T-helper 1 cell treated with Interleukin-12 subunit alpha and Interleukin-12 subunit beta and Interleukin-4 antibody, amounts not matched to agents 30 ng/mL and 1 ng/mL, for 36 hours (primary cell): ENCODE results near the gene PTPRC. TPM values are rescaled to one million over a fixed set of nuclear protein-coding genes. Genes with fewer than 3 reads are reported as not detected.

ENCODE experiments used
- intact Hi-C: fragments of 100-400 bp; cut with micrococcal nuclease; formaldehyde crosslinking; loops from one replicate; pipeline ENCODE4 v1.15.1; 2024
- total RNA-seq: library from RNA; stranded (reverse); gene quantifications from 2 replicates; pipeline ENCODE4 v1.2.3, GENCODE V29; 2022

PTPRC gene
- total RNA-seq, 1 donor from 2014 or later: 762 TPM

GRCh38 chr1:198696211-198696610, 57.4 kb downstream of the PTPRC start:
- intact Hi-C loops: loop anchor here (5.0 kb wide), 1 partner anchor 36 kb away; no protein-coding TSS in a partner anchor

DNA sequence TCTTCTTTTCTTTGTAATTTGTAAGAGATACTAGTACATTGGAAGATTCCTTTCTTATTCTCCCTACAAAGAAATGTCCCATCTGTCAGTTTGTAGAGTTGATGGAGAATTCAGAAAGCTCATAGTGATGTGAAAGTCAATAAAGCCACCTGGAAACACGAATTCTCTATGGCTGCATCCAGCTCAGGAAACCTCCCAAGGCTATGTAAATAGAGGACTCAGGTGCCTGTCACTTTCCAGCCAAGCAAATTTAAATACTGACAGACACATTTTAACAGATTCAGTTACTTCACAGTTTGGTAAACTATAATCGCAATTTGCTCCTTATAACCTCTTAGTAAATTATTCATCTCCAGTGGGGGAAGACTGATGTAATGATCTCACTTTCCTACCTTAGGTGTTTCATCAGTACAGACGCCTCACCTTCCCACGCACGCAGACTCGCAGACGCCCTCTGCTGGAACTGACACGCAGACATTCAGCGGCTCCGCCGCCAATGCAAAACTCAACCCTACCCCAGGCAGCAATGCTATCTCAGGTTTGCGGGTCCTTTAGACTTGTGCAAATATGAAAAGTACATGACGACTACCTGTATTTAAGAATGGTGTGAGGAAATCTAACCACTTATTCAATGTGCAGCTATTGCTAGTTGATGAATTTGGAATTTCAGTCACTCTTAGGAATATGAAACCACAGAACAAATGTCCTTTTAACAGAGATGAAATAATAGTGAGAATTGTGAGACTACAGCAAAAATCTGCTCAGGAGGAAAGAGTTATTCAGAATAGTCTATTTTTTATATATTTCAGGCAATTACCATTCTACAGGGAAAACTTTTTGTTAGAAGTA, 60.6 kb downstream of the PTPRC start:
- intact Hi-C loops: loop anchor here (5.0 kb wide), 1 partner anchor 33 kb away; no protein-coding TSS in a partner anchor

DNA sequence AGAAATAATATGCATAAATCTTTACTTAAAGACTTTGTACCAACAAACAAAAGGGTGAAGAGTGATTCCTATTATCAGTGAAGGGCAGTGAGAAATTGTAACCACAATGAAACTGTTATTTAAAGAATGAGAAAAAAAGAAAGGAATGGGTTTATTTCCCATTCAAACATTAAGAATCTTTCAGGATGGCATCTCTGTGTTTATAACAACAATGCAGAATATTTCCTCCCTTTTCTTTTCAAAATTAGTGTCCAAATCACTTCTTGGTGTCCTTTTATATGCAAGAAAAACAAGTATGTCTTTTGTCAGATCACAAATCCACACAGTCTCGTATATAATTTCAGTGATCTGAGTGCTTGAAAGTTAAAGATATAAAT, 61.2 kb downstream of the PTPRC start:
- intact Hi-C loops: no loop called here

- intact Hi-C loops: no loop called here
These were observed 61.6 kb downstream of the PTPRC start for GRCh38 chr1:198700396-198700795.

DNA sequence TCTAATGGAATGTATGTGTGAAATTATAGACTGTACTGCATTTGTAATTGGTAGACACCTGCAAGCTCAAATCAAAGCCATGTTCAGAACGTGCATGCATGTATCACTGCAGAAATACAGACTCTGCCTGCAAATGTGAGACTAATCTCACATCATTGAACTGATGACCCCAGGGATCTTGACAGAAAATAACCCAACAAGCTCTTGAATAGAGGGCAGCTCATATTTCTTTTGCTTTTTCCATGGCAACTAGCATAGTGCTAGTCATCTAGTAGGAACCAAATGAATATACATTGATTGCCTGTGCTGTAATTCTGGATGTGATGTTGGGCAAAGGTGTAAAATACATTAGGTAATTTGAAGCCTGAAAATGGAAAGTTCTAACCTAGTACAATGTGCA, 62.4 kb downstream of the PTPRC start:
- intact Hi-C loops: loop anchor here (1.0 kb wide), 1 partner anchor 8 kb away; no protein-coding TSS in a partner anchor

- intact Hi-C loops: loop anchor here (1.0 kb wide), 1 partner anchor 9 kb away; no protein-coding TSS in a partner anchor
These were observed 63.1 kb downstream of the PTPRC start for GRCh38 chr1:198701766-198702539.

GRCh38 chr1:198708761-198709525, 70.1 kb downstream of the PTPRC start:
- intact Hi-C loops: no loop called here

- intact Hi-C loops: loop anchor here (2.0 kb wide), 1 partner anchor 15 kb away; no protein-coding TSS in a partner anchor
These were observed 73.0 kb downstream of the PTPRC start for GRCh38 chr1:198711837-198712236.

DNA sequence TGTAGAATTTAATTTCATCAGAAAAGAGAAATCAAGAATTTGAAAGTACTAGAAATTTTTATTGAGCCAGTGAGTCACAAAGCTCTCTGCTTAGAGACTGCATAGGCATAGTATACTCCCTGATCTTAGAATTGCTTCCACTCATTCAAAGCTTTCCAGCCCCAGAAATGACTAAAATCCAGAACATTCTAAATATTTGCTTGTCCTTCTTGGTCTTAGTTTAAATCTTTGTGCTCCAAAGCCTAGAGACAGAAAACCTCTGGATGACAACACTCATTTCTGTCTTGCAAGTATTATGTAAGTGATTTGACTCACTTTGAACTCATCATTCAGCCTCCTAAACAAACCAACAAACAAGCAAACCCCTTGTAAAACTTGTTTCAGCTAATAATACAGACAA, 74.2 kb downstream of the PTPRC start:
- intact Hi-C loops: loop anchor here (2.0 kb wide), 1 partner anchor 14 kb away; no protein-coding TSS in a partner anchor

GRCh38 chr1:198714271-198714670, 75.4 kb downstream of the PTPRC start:
- intact Hi-C loops: no loop called here

- intact Hi-C loops: no loop called here
These were observed 77.2 kb downstream of the PTPRC start for GRCh38 chr1:198716051-198716450.

GRCh38 chr1:198717510-198717909, 78.7 kb downstream of the PTPRC start:
- intact Hi-C loops: no loop called here

DNA sequence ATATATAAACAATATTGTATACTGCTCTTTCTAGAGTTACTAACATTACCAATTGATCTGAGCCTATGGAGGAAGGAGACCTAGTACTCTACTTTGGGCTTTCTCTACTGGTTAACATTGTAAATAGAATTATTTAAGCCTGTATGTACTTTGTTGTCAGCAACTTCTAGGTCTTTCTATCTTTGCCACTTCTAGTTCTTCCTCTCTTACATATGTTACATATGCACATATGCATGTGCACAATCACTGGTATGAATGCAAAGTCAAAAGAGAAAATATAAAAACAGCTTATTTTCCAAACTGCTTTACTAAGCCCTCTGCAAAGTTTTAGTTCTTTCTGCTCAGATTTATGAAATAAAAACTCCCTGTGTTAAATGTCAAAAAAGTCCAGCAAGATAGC, 84.3 kb downstream of the PTPRC start:
- intact Hi-C loops: no loop called here

DNA sequence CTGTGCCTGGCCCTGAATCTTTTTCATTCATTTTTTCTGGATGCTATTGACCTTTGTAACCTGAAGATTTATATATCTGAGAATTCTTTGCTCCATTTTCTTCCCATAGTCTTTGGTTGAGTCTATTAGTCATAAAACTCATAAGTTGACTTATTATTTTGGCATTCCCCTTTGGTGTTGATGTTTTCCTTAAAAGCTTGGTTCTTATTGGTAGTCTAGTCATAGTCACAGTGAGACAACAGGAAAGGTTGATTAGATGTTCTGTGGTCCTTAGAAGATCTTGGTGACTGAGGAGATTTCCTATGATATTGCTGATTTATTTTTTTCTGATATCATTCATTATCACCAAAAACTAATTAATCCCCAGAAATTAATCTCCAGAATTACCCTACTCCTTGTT, 86.2 kb downstream of the PTPRC start:
- intact Hi-C loops: no loop called here

- intact Hi-C loops: loop anchor here (1.0 to 2.0 kb wide), 2 partner anchors 8 to 14 kb away; no protein-coding TSS in a partner anchor
These were observed 87.6 kb downstream of the PTPRC start for GRCh38 chr1:198726455-198726854.

DNA sequence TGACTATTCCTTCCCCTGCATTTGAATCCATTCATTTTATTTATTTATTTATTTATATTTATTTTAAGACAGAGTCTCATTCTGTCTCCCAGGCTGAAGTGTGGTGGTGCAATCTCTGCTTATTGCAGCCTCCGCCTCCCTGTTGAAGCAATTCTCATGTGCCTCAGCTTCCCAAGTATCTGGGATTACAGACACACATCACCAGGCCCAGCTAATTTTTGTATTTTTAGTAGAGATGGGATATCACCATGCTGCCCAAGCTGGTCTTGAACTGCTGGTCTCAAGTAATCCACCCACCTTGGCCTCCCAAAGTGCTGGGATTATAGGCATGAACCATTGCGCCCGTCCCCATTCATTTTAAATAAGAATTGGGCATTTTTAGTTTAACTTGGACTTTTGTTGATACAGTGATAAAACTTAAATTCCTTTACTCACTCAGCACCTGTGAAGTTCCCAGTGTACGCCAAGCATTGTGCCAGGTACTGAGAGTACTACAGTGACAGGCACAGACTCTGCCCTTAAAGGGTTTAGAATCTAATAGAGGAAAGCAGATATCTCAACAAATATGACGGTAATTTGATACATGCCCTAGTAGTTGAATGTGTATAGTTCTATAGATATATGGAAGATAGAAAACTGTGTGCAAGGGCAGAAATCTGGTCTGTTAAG, 90.5 kb downstream of the PTPRC start:
- intact Hi-C loops: no loop called here

DNA sequence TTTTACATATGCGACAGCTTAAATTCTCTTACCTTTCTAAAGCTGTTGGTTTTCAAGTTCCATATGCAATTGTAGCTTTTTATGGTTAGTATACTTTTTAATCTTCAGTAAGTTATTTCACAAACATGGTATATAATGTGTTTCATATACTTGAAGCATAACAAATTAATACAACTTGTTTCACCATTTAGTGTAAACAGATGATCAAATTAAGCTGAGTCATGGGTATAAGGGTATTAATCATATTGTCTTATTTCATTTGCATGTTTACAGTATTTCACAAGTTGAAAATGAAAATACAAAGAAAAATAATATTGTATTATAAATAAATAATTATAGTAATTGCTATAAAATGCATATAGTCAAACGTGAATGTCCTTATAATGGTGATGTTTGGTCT, 92.1 kb downstream of the PTPRC start:
- intact Hi-C loops: loop anchor here (5.0 kb wide), 1 partner anchor 34 kb away; no protein-coding TSS in a partner anchor

DNA sequence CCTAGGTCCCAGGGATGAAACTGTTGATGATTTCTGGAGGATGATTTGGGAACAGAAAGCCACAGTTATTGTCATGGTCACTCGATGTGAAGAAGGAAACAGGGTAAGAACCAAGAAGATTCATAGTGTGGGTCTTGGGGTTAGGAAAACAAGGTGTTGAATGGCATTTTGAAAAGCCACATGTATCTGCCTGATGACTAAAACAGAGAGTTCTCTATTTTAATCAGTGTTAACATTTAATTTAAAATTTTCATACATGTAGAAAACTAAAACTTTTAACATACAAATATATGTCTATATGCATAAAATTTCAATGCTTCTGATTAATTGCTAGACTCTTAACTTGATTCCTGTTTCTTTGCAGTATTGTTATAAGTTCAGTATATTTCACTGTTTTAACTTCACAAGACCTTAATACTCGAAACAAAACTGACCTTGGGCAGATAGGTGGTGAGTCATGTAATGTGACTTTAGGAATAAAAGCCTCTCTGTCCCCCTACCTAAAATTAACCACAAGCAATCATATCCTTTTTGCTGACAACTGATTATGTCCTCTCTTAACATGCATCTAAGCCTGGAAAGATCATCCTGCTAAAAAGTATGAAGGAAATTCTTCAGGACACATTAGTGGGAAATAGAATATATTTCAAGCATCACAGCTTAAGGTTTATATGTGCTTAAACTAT, 95.6 kb downstream of the PTPRC start:
- intact Hi-C loops: loop anchor here (1.0 to 5.0 kb wide), 3 partner anchors 8 to 37 kb away; no protein-coding TSS in a partner anchor

- intact Hi-C loops: no loop called here
These were observed 102.9 kb downstream of the PTPRC start for GRCh38 chr1:198741744-198742143.

DNA sequence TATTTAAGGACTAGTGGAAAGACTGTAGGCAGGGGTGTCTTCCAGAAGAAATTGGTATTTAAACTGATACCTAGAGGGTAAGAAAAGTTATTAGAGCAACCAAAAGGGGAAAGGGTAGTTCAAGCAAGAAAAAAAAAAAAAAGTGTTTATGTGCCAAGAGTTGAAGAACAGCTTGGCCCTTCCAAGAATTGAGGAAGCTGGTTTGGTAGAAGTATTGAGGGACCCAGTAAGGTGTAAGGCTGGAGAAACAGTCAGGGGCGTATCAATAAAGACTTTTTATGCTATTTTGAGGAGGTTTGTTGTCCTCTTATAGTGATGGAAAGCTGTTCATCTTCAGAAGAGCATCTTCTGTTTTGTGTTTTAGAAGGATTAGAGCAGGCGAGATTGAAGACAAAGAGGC, 108.3 kb downstream of the PTPRC start:
- intact Hi-C loops: loop anchor here (1.0 to 2.0 kb wide), 2 partner anchors 8 to 16 kb away; no protein-coding TSS in a partner anchor
